HG02610 (cell line): ENCODE measurements around the gene TMEM165.
"Not testable (repeated sequence)": the region's sequence is repeated elsewhere in the genome, so short reads cannot be mapped to it uniquely, and the experiment has no call there.

Experiments
- ATAC-seq: cut with Tn5 transposase; IDR thresholded peaks from one replicate; pipeline ENCODE4 v1.9.1; 2021; ENCODE audit warnings: mild to moderate bottlenecking, moderate library complexity; ENCODE audit not compliant: unreplicated experiment

The TMEM165 gene

GRCh38 chr4:55395529-55396307 is at the start of gene TMEM165:
TSS of gene TMEM165 (plus strand) at chr4:55395957. CDS start at chr4:55396190, 233 bp downstream.
- peak; percentile 95 for ATAC-seq

GRCh38 chr4:55345980-55346850 is 49.5 kb upstream of the TMEM165 start, which contains the start of gene SRD5A3:
TSS of gene SRD5A3 (plus strand) at chr4:55346242. CDS start at chr4:55346337, 95 bp downstream.
- ATAC-seq, result peak; percentile 96

- ATAC-seq, result no peak
These were observed 48.9 kb upstream of the TMEM165 start for GRCh38 chr4:55346851-55347255.

GRCh38 chr4:55347610-55348228 is 48.0 kb upstream of the TMEM165 start:
- no peak for ATAC-seq

- ATAC-seq, result no peak
These were observed 47.3 kb upstream of the TMEM165 start for GRCh38 chr4:55348466-55348865.

GRCh38 chr4:55350870-55351269 is 44.9 kb upstream of the TMEM165 start:
- not testable (repeated sequence) for ATAC-seq

GRCh38 chr4:55351824-55352223 is 43.9 kb upstream of the TMEM165 start:
- ATAC-seq, result no peak

GRCh38 chr4:55352726-55353125 is 43.0 kb upstream of the TMEM165 start:
- no peak for ATAC-seq

GRCh38 chr4:55353228-55353747 is 42.5 kb upstream of the TMEM165 start:
- not testable (repeated sequence) for ATAC-seq

GRCh38 chr4:55354648-55355047 is 41.1 kb upstream of the TMEM165 start:
- ATAC-seq, result no peak

- ATAC-seq, result no peak
These were observed 40.2 kb upstream of the TMEM165 start for GRCh38 chr4:55355555-55355954.

GRCh38 chr4:55356991-55357461 is 38.7 kb upstream of the TMEM165 start:
- no peak for ATAC-seq

- peak; percentile 8 for ATAC-seq
These were observed 37.5 kb upstream of the TMEM165 start for GRCh38 chr4:55358246-55358645.

- peak; percentile 84 for ATAC-seq
These were observed 37.1 kb upstream of the TMEM165 start for GRCh38 chr4:55358668-55359067.

- no peak for ATAC-seq
These were observed 36.3 kb upstream of the TMEM165 start for GRCh38 chr4:55359397-55359916.

GRCh38 chr4:55362938-55363337 is 32.8 kb upstream of the TMEM165 start:
- not testable (repeated sequence) for ATAC-seq

- ATAC-seq, result no peak
These were observed 31.9 kb upstream of the TMEM165 start for GRCh38 chr4:55363691-55364351.

GRCh38 chr4:55364691-55365344 is 30.9 kb upstream of the TMEM165 start:
- no peak for ATAC-seq

GRCh38 chr4:55365345-55365728 is 30.4 kb upstream of the TMEM165 start:
- no peak for ATAC-seq

GRCh38 chr4:55366621-55367020 is 29.1 kb upstream of the TMEM165 start:
- ATAC-seq, result no peak
